ENCODE results near the gene GPR33. TPM values are rescaled to one million over a fixed set of nuclear protein-coding genes. Genes with fewer than 3 reads are reported as not detected.

GPR33 gene
- total and polyA plus RNA-seq, 2 experiments from 2014 or later: not detected

GRCh38 chr14:31492759-31493498, 5.1 kb upstream of the GPR33 start:
- H3K9me3 ChIP-seq (ENCODE audit: low read depth): no peaks in the 10 kb centered on the region
- no peaks in the 10 kb centered on the region for H3K4me1 ChIP-seq (ENCODE audit: low read depth)
- no peaks in the 10 kb centered on the region for H3K36me3 ChIP-seq
- TF ChIP-seq CTCF (IDR thresholded peaks at IDR 0.05; ENCODE audit: low read depth, low read length): no peak
- H3K4me3 ChIP-seq: no peak overlapping the region
- DNase-seq (ENCODE audit: low read depth in 1 of 2, low spot score in 1 of 2): no peak
- H3K27ac ChIP-seq: no peak overlapping the region
- no peaks in the 10 kb centered on the region for H3K27me3 ChIP-seq

- H3K4me3 ChIP-seq: no peak overlapping the region
- TF ChIP-seq CTCF (IDR thresholded peaks at IDR 0.05; ENCODE audit: low read depth, low read length): no peak
- no peaks in the 10 kb centered on the region for H3K9me3 ChIP-seq (ENCODE audit: low read depth)
- no peaks in the 10 kb centered on the region for H3K27me3 ChIP-seq
- H3K4me1 ChIP-seq (ENCODE audit: low read depth): no peaks in the 10 kb centered on the region
- no peak for DNase-seq (ENCODE audit: low read depth in 1 of 2, low spot score in 1 of 2)
- H3K27ac ChIP-seq: no peak overlapping the region
- no peaks in the 10 kb centered on the region for H3K36me3 ChIP-seq
These were observed 1.9 kb upstream of the GPR33 start for GRCh38 chr14:31489691-31490090.

GRCh38 chr14:31486764-31487163, 1.1 kb downstream of the GPR33 start:
- no peaks in the 10 kb centered on the region for H3K4me1 ChIP-seq (ENCODE audit: low read depth)
- H3K36me3 ChIP-seq: no peaks in the 10 kb centered on the region
- TF ChIP-seq CTCF (IDR thresholded peaks at IDR 0.05; ENCODE audit: low read depth, low read length): no peak
- H3K9me3 ChIP-seq (ENCODE audit: low read depth): no peaks in the 10 kb centered on the region
- H3K27me3 ChIP-seq: no peaks in the 10 kb centered on the region
- H3K4me3 ChIP-seq: no peak overlapping the region
- no peak for DNase-seq (ENCODE audit: low read depth in 1 of 2, low spot score in 1 of 2)
- no peak overlapping the region for H3K27ac ChIP-seq

GRCh38 chr14:31484754-31485153, 3.1 kb downstream of the GPR33 start:
- TF ChIP-seq CTCF (IDR thresholded peaks at IDR 0.05; ENCODE audit: low read depth, low read length): no peak
- DNase-seq (ENCODE audit: low read depth in 1 of 2, low spot score in 1 of 2): no peak
- Histone ChIP-seq H3K4me3 (no peak overlapping the region), H3K4me1 (ENCODE audit: low read depth) (no peaks in the 10 kb centered on the region), H3K36me3 (no peaks in the 10 kb centered on the region), H3K27me3 (no peaks in the 10 kb centered on the region), H3K27ac (no peak overlapping the region), H3K9me3 (ENCODE audit: low read depth) (no peaks in the 10 kb centered on the region)

- TF ChIP-seq CTCF (IDR thresholded peaks at IDR 0.05; ENCODE audit: low read depth, low read length): no peak
- no peak for DNase-seq (ENCODE audit: low read depth in 1 of 2, low spot score in 1 of 2)
These were observed 7.7 kb downstream of the GPR33 start for GRCh38 chr14:31480156-31480555.

More at GRCh38 chr14:31480156-31480555, 7.7 kb downstream of the GPR33 start:
- Histone ChIP-seq H3K4me3 (no peak overlapping the region), H3K27ac (no peak overlapping the region), H3K9me3 (ENCODE audit: low read depth) (no peaks in the 10 kb centered on the region), H3K4me1 (ENCODE audit: low read depth) (no peaks in the 10 kb centered on the region), H3K36me3 (no peaks in the 10 kb centered on the region), H3K27me3 (no peaks in the 10 kb centered on the region)
